AG04449 (cell line): Measurements from ENCODE around the gene ITGA11.

Experiments used
- CTCF ChIA-PET: fragments of 350-600 bp; formaldehyde crosslinking; extraction: SDS; loops from one replicate; lab custom pipeline; 2021; ENCODE audit warnings: antibody characterized with exemption; lab: Yijun Ruan, JAX
- POLR2A ChIA-PET: fragments of 400-600, 350-600 bp; formaldehyde crosslinking; extraction: SDS; loops from one replicate; lab custom pipeline; 2020; ENCODE audit warnings: antibody characterized with exemption, inconsistent platforms; lab: Yijun Ruan, JAX
- DNase-seq: peaks from one replicate; pipeline ENCODE4 v3.0.0-alpha.2; 2010; ENCODE audit warnings: low read depth, low spot score
- H3K4me3 ChIP-seq: 2 replicates; pipeline ENCODE4 v1.5.1; 2011; ENCODE audit warnings: low read depth, mild to moderate bottlenecking, control low read depth, low read length
- TF ChIP-seq, protein P1 (sequence below): IDR thresholded peaks from one replicate; pipeline ENCODE4 v1.5.1; 2011; ENCODE audit warnings: mild to moderate bottlenecking, moderate library complexity, low read length, control low read depth, inconsistent platforms; ENCODE audit not compliant: insufficient read depth; ENCODE audit errors: missing control alignments

ITGA11 gene

DNA sequence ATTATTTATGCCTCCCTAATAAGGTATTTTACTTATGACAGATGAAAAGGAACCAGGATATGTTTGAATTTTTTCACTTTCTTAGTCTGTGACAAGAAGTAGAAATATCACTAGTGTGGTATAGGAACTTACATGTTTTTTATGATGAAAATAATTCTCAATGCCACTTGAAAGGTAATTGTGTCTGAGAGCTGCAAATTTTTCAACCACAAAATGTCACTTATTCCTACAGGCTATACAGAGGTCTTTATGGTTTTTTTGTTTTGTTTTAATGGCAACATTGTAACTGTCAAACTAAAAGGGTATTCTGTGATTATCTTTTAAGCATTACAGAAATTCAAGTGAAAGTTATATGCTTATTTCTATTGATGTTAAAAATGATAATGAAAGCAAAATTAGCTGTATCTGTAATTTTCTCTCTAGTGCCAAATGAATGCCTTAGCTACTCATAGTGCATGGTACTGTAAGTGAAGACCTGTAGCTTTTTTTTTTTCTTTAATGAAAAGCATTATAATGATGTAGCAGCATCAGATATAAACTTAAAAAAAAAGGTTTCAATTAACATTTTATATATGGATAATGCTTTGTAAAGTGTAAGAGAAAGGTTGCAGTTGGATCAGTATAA lies 139.7 kb downstream of the ITGA11 start:
- DNase-seq = no peak
- CTCF ChIA-PET = interaction anchor here (0.7 to 9.3 kb wide), 5 partner anchors 12 to 382 kb away, joined by 3 to 70 read pairs (median 4); no protein-coding TSS in a partner anchor
- TF ChIP-seq, protein P1, sequence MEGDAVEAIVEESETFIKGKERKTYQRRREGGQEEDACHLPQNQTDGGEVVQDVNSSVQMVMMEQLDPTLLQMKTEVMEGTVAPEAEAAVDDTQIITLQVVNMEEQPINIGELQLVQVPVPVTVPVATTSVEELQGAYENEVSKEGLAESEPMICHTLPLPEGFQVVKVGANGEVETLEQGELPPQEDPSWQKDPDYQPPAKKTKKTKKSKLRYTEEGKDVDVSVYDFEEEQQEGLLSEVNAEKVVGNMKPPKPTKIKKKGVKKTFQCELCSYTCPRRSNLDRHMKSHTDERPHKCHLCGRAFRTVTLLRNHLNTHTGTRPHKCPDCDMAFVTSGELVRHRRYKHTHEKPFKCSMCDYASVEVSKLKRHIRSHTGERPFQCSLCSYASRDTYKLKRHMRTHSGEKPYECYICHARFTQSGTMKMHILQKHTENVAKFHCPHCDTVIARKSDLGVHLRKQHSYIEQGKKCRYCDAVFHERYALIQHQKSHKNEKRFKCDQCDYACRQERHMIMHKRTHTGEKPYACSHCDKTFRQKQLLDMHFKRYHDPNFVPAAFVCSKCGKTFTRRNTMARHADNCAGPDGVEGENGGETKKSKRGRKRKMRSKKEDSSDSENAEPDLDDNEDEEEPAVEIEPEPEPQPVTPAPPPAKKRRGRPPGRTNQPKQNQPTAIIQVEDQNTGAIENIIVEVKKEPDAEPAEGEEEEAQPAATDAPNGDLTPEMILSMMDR = no peak
- POLR2A ChIA-PET = no interaction called here
- H3K4me3 ChIP-seq = no peak overlapping the region

- DNase-seq = no peak
- POLR2A ChIA-PET = interaction anchor here (0.8 kb wide), 1 partner anchor 11 kb away, joined by 3 read pairs; no protein-coding TSS in a partner anchor
- no peak overlapping the region for H3K4me3 ChIP-seq
- TF ChIP-seq, protein P1 = no peak
- CTCF ChIA-PET = interaction anchor here (1.7 to 9.3 kb wide), 3 partner anchors 8 to 38 kb away, joined by 5 to 70 read pairs (median 11); no protein-coding TSS in a partner anchor
Measured at GRCh38 chr15:68290715-68291114, 141.2 kb downstream of the ITGA11 start.

DNA sequence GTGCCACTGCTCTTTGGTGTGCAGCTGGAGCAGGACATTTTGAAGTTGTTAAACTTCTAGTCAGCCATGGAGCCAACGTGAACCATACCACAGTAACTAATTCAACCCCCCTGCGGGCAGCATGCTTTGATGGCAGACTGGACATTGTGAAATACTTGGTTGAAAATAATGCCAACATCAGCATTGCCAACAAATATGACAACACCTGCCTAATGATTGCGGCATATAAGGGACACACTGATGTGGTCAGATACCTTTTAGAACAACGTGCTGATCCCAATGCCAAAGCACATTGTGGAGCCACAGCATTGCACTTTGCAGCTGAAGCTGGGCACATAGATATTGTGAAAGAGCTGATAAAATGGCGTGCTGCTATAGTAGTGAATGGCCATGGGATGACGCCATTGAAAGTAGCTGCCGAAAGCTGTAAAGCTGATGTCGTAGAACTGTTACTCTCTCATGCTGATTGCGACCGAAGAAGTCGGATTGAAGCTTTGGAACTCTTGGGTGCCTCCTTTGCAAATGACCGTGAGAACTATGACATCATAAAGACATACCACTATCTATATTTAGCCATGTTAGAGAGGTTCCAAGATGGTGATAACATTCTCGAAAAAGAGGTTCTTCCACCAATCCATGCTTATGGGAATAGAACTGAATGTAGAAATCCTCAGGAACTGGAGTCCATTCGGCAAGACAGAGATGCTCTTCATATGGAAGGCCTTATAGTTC lies 142.2 kb downstream of the ITGA11 start:
- no peak overlapping the region for H3K4me3 ChIP-seq
- no peak for DNase-seq
- TF ChIP-seq, protein P1 = no peak
- ChIA-PET POLR2A (interaction anchor here (0.8 kb wide), 1 partner anchor 10 kb away, joined by 3 read pairs; no protein-coding TSS in a partner anchor), CTCF (interaction anchor here (1.1 to 9.3 kb wide), 5 partner anchors 9 to 586 kb away, joined by 3 to 70 read pairs (median 5); no protein-coding TSS in a partner anchor)

DNA sequence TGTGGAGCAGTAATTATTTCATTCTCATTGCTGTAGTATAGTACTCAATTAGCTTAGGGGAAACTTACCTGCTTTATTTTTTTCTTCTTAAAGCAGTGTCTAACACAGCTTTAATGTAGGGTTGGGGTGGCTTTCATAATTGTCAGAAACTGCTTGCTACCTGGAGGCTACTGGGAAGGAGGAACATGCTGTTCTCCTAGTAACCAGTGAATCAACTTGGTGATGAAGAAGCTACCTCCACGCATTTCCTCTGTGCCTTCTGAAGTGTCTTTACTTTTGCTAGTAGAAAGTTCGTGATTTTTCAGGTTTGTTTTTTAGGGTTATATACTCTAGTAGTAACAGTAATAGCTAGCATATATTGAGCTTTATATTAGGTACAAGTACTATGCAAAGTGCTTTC lies 142.9 kb downstream of the ITGA11 start:
- no peak for DNase-seq
- H3K4me3 ChIP-seq = no peak overlapping the region
- ChIA-PET CTCF (interaction anchor here (1.1 to 9.3 kb wide), 4 partner anchors 17 to 587 kb away, joined by 3 to 70 read pairs (median 3); no protein-coding TSS in a partner anchor), POLR2A (no interaction called here)
- TF ChIP-seq, protein P1 = no peak

GRCh38 chr15:68286256-68286655 lies 145.7 kb downstream of the ITGA11 start:
- TF ChIP-seq, protein P1 = no peak
- no peak overlapping the region for H3K4me3 ChIP-seq
- no peak for DNase-seq
- POLR2A ChIA-PET = no interaction called here
- CTCF ChIA-PET = no interaction called here
